Activated CD8-positive, alpha-beta T cell treated with anti-CD3 and anti-CD28 coated beads for 36 hours (primary cell): ENCODE measurements around the gene IL21R. TPM values are rescaled to one million over a fixed set of nuclear protein-coding genes. Genes with fewer than 3 reads are reported as not detected.
A peak's percentile ranks its signal among the peaks of the same experiment; 100 is the strongest.

ENCODE experiments used
- ATAC-seq: fragments of 200-7000 bp; cut with Tn5 transposase; one replicate; pipeline ENCODE4 v1.10.0; 2021; ENCODE audit warnings: mild to moderate bottlenecking, moderate library complexity
- CTCF ChIA-PET: fragments of 350-600 bp; sonication (Branson Sonifier 250); formaldehyde crosslinking; loops from one replicate; lab custom pipeline; 2021; ENCODE audit warnings: antibody characterized with exemption; lab: Charles Lee
- POLR2A ChIA-PET: fragments of 350-600 bp; sonication (Branson Sonifier 250); formaldehyde crosslinking; loops from one replicate; lab custom pipeline; 2021; ENCODE audit warnings: antibody characterized with exemption; lab: Charles Lee
- DNase-seq: peaks from one replicate; pipeline ENCODE4 v3.0.0-alpha.2; 2020
- H3K27ac Mint-ChIP-seq: one replicate; pipeline ENCODE4 v1.8.0; 2021; ENCODE audit warnings: mild to moderate bottlenecking, mixed read lengths
- H3K27me3 Mint-ChIP-seq: one replicate; pipeline ENCODE4 v1.8.0; 2021; ENCODE audit warnings: mixed read lengths
- H3K36me3 Mint-ChIP-seq: one replicate; pipeline ENCODE4 v1.8.0; 2021; ENCODE audit warnings: low read depth, mixed read lengths
- H3K4me1 Mint-ChIP-seq: one replicate; pipeline ENCODE4 v1.8.0; 2021; ENCODE audit warnings: low read depth, mixed read lengths
- H3K4me3 Mint-ChIP-seq: one replicate; pipeline ENCODE4 v1.8.0; 2021; ENCODE audit warnings: mild to moderate bottlenecking, moderate library complexity, mixed read lengths
- H3K9me3 Mint-ChIP-seq: one replicate; pipeline ENCODE4 v1.8.0; 2021; ENCODE audit warnings: mixed read lengths
- CTCF ChIP-seq: fragments of 200-600 bp; IDR thresholded peaks from one replicate; pipeline ENCODE4 v1.8.0; 2022; ENCODE audit warnings: antibody characterized with exemption, mild to moderate bottlenecking
- intact Hi-C: fragments of 100-400 bp; cut with micrococcal nuclease; formaldehyde crosslinking; loops from one replicate; pipeline ENCODE4 v1.10.0; 2022
- total RNA-seq, 2 experiments: library from RNA; stranded (reverse); gene quantifications; one replicate each; pipeline ENCODE4 v1.2.3, GENCODE V29; 2021

Gene IL21R
- total RNA-seq, 2 experiments from 2014 or later = 95.6 to 97.2 TPM

GRCh38 chr16:27367461-27368357, 34.3 kb upstream of the IL21R start:
- ChIA-PET POLR2A (interaction anchor here (0.7 to 10.1 kb wide), 37 partner anchors 10 to 220 kb away, joined by 3 to 168 read pairs (median 5); partner anchors contain the start of genes IL21R, KDM8 and NSMCE1), CTCF (interaction anchor here (0.6 to 8.7 kb wide), 44 partner anchors 8 to 258 kb away, joined by 3 to 92 read pairs (median 6); partner anchors contain the start of genes IL21R and KDM8)
- Mint-ChIP-seq H3K4me1 (peaks cover 84% of the 10 kb centered on the region), H3K36me3 (peaks cover 59% of the 10 kb centered on the region), H3K9me3 (peaks cover 25% of the 10 kb centered on the region), H3K27ac (peak overlapping the region; percentile 100), H3K27me3 (no peaks in the 10 kb centered on the region), H3K4me3 (peak overlapping the region; percentile 50)
- TF ChIP-seq CTCF = peak; percentile 86
- DNase-seq = peak; percentile 99
- intact Hi-C loops = loop anchor here (1.0 to 5.0 kb wide), 4 partner anchors 39 to 195 kb away; no protein-coding TSS in a partner anchor
- peak; percentile 71 for ATAC-seq

- Mint-ChIP-seq H3K4me3 (peak overlapping the region; percentile 50), H3K4me1 (peaks cover 80% of the 10 kb centered on the region), H3K36me3 (peaks cover 54% of the 10 kb centered on the region), H3K9me3 (peaks cover 25% of the 10 kb centered on the region), H3K27ac (peak overlapping the region; percentile 100), H3K27me3 (no peaks in the 10 kb centered on the region)
- ATAC-seq = no peak
- POLR2A ChIA-PET = interaction anchor here (1.0 to 10.1 kb wide), 29 partner anchors 10 to 198 kb away, joined by 3 to 168 read pairs (median 6); partner anchors contain the start of genes IL21R, KDM8 and NSMCE1
- intact Hi-C loops = loop anchor here (1.0 to 5.0 kb wide), 2 partner anchors 131 to 196 kb away; no protein-coding TSS in a partner anchor
- CTCF ChIA-PET = interaction anchor here (0.6 to 8.7 kb wide), 36 partner anchors 8 to 258 kb away, joined by 3 to 92 read pairs (median 6); partner anchors contain the start of genes IL21R and KDM8
- TF ChIP-seq CTCF = peak; percentile 20
- no peak for DNase-seq
Observed at GRCh38 chr16:27368358-27368722, 33.6 kb upstream of the IL21R start.

GRCh38 chr16:27369806-27370205, 32.2 kb upstream of the IL21R start:
- H3K36me3 Mint-ChIP-seq = peaks cover 39% of the 10 kb centered on the region
- TF ChIP-seq CTCF = no peak
- intact Hi-C loops = loop anchor here (5.0 kb wide), 2 partner anchors 82 to 198 kb away; no protein-coding TSS in a partner anchor
- POLR2A ChIA-PET = interaction anchor here (0.8 to 4.1 kb wide), 5 partner anchors 8 to 122 kb away, joined by 3 to 49 read pairs (median 3); partner anchors contain the start of gene IL21R
- H3K27me3 Mint-ChIP-seq = no peaks in the 10 kb centered on the region
- CTCF ChIA-PET = interaction anchor here (1.6 to 8.7 kb wide), 3 partner anchors 18 to 191 kb away, joined by 4 to 92 read pairs (median 6); partner anchors contain the start of gene IL21R
- no peak overlapping the region for H3K4me3 Mint-ChIP-seq
- ATAC-seq (no peak), DNase-seq (no peak)
- peaks cover 65% of the 10 kb centered on the region for H3K4me1 Mint-ChIP-seq
- peak overlapping the region; percentile 100 for H3K27ac Mint-ChIP-seq
- H3K9me3 Mint-ChIP-seq = peaks cover 25% of the 10 kb centered on the region

- Mint-ChIP-seq H3K27me3 (no peaks in the 10 kb centered on the region), H3K9me3 (peaks cover 23% of the 10 kb centered on the region), H3K27ac (peak overlapping the region; percentile 100), H3K4me1 (peaks cover 60% of the 10 kb centered on the region), H3K36me3 (peaks cover 34% of the 10 kb centered on the region), H3K4me3 (no peak overlapping the region)
- POLR2A ChIA-PET = interaction anchor here (0.8 to 4.1 kb wide), 4 partner anchors 34 to 123 kb away, joined by 3 to 49 read pairs (median 4); partner anchors contain the start of gene IL21R
- CTCF ChIA-PET = interaction anchor here (1.6 to 8.7 kb wide), 3 partner anchors 18 to 191 kb away, joined by 4 to 92 read pairs (median 6); partner anchors contain the start of gene IL21R
- DNase-seq = peak; percentile 2
- no peak for ATAC-seq
- intact Hi-C loops = loop anchor here (5.0 kb wide), 1 partner anchor 82 kb away; no protein-coding TSS in a partner anchor
- no peak for TF ChIP-seq CTCF
Observed at GRCh38 chr16:27370318-27370717, 31.7 kb upstream of the IL21R start.
